Parathyroid adenoma (tissue), 2 donors: ENCODE measurements around the gene ZXDC.

Experiments used
- H2AFZ ChIP-seq: fragments of 300-600 bp; sonication (generic); one replicate; pipeline ENCODE4 v1.7.0; 2017; ENCODE audit warnings: antibody characterized with exemption, mild to moderate bottlenecking
- H3K27ac ChIP-seq: fragments of 300-600 bp; sonication (generic); one replicate; pipeline ENCODE4 v1.7.0; 2017
- H3K27me3 ChIP-seq: fragments of 300-600 bp; sonication (generic); one replicate; pipeline ENCODE4 v1.7.0; 2017; ENCODE audit warnings: low read length; ENCODE audit not compliant: control insufficient read depth, insufficient read depth
- H3K36me3 ChIP-seq: fragments of 300-600 bp; sonication (generic); one replicate; pipeline ENCODE4 v1.7.0; 2017; ENCODE audit warnings: low read length; ENCODE audit not compliant: control insufficient read depth, insufficient read depth
- H3K4me1 ChIP-seq: fragments of 300-600 bp; sonication (generic); one replicate; pipeline ENCODE4 v1.7.0; 2017; ENCODE audit warnings: control low read depth
- H3K4me2 ChIP-seq: fragments of 300-600 bp; sonication (generic); one replicate; pipeline ENCODE4 v1.7.0; 2017; ENCODE audit warnings: low read length
- H3K4me3 ChIP-seq: fragments of 300-600 bp; sonication (generic); one replicate; pipeline ENCODE4 v1.7.0; 2017; ENCODE audit warnings: low read depth, low read length
- H3K79me2 ChIP-seq: fragments of 300-600 bp; sonication (generic); one replicate; pipeline ENCODE4 v1.7.0; 2017; ENCODE audit warnings: control low read depth
- H3K9ac ChIP-seq: fragments of 300-600 bp; sonication (generic); one replicate; pipeline ENCODE4 v1.7.0; 2017; ENCODE audit warnings: mild to moderate bottlenecking
- H3K9me3 ChIP-seq: fragments of 300-600 bp; sonication (generic); one replicate; pipeline ENCODE4 v1.7.0; 2017; ENCODE audit warnings: low read length; ENCODE audit not compliant: control insufficient read depth
- CTCF ChIP-seq: fragments of 300-600 bp; sonication (generic); IDR thresholded peaks from one replicate; pipeline ENCODE4 v1.7.0; 2017; ENCODE audit warnings: antibody characterized with exemption, mild to moderate bottlenecking
- donor health status: primary hyperparathyroidism.

ZXDC gene

DNA sequence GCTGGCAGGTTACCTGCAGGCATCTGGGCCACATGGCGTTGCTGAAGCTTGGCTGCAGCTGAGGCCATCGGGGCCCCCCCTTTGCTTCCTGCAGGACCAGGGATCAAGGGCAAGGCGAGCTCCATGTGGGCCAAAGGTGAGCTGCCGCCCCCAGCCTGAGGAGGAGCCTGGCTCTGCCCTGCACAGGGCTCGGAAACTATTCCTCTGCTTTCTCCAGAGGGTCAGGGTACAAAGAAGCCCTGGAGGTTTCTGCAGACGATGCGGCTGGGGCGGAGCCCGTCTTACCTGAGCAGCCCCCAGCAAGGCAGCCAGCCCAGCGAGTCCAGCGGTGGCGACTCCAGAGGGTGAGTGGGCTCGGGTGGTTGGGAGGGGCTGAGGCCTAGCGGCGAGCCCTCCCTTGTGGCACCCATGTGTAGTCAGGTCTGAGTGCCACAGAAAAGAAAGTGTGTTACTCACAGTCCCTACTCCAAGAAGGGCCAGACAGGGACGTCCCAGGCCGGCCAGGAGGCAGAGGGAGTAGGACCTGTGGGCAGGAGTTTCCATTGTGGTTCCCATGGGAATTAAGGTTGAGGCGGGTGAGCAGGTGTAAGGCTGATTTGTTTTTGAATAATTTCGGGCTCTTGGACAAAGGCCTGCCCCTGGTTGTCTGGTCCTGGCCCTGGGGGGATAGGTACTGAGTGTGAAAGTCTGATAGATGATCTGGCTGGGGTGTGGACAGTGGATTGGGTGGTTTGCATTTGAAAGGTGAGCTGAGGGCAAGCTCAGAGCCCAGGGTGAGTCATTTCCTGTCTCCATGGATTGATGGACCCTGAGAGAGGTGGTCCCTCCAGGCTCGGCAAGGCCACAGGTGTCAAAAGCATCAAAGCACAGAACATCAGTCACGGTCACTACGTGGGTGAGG is 55.6 kb downstream of the ZXDC start:
- H3K4me1 ChIP-seq = no peaks in the 10 kb centered on the region
- no peak overlapping the region for H3K27ac ChIP-seq
- TF ChIP-seq CTCF = no peak
- no peak overlapping the region for H3K4me3 ChIP-seq
- no peak overlapping the region for H3K4me2 ChIP-seq
- H3K79me2 ChIP-seq = no peaks in the 10 kb centered on the region
- H3K27me3 ChIP-seq = no peaks in the 10 kb centered on the region
- H3K9me3 ChIP-seq = no peaks in the 10 kb centered on the region
- H3K36me3 ChIP-seq = no peaks in the 10 kb centered on the region
- H3K9ac ChIP-seq = no peak overlapping the region
- H2AFZ ChIP-seq = no peak overlapping the region

- H3K4me3 ChIP-seq = no peak overlapping the region
- no peak overlapping the region for H3K27ac ChIP-seq
- no peak overlapping the region for H2AFZ ChIP-seq
- H3K4me2 ChIP-seq = no peak overlapping the region
- no peaks in the 10 kb centered on the region for H3K9me3 ChIP-seq
- H3K4me1 ChIP-seq = no peaks in the 10 kb centered on the region
- H3K79me2 ChIP-seq = no peaks in the 10 kb centered on the region
- TF ChIP-seq CTCF = no peak
- no peaks in the 10 kb centered on the region for H3K27me3 ChIP-seq
- H3K9ac ChIP-seq = no peak overlapping the region
- H3K36me3 ChIP-seq = no peaks in the 10 kb centered on the region
Observed at GRCh38 chr3:126419151-126419703, 56.5 kb downstream of the ZXDC start.

DNA sequence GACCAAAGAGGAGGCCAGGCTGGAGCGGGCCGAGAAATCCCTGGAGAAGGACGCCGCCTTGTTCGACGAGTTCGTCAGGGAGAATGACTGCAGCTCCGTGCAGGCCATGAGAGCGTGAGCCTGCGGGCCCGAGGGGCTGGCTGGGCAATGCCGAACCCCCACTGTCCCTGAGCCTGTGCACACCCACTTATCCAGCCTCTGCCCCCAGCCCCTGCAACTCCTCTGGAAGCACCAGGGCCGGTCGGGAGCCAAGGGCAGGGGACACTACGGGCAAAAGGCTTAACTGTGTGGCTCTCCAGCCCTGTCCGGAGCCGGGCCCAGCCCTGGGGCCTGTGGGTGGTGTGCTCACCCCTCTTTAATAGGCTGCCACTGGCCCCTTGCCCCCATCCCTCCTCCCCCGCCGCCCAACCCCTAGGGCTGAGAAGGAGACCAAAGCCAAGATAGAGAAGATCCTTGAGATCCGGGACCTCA is 57.0 kb downstream of the ZXDC start:
- Histone ChIP-seq H3K27ac (no peak overlapping the region), H3K27me3 (no peaks in the 10 kb centered on the region), H2AFZ (no peak overlapping the region), H3K4me2 (no peak overlapping the region), H3K4me1 (no peaks in the 10 kb centered on the region), H3K4me3 (no peak overlapping the region), H3K9ac (no peak overlapping the region), H3K79me2 (no peaks in the 10 kb centered on the region), H3K9me3 (no peaks in the 10 kb centered on the region), H3K36me3 (no peaks in the 10 kb centered on the region)
- TF ChIP-seq CTCF = no peak

DNA sequence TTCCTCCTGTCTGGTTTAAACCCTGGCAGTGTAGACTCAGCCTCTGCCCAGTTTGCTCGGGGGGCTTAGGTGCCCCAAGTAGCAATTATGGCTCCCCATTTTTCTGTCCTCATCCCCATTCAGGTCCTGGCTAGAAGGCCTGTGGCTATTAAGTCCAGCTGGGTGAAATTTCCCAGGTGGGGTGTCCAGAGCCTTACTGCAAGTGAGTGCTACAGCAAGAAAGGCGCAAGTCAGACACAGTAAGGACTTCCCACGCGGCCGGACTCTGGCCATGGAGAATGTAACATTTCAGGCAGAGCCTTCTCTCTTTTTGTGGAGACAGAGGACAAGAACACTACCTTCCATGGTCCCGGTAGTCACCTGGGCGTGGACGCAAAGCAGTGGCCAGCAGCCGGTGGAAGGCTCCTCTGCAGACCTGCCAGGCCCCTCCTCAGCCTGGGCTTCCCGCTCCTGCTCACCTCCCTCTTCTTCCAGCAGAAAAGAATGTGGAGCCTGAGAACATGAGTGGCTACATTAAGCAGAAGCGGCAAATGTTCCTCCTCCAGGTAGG is 57.6 kb downstream of the ZXDC start:
- TF ChIP-seq CTCF = no peak

More for the DNA sequence above, 57.6 kb downstream of the ZXDC start:
- Histone ChIP-seq H3K9me3 (no peaks in the 10 kb centered on the region), H2AFZ (no peak overlapping the region), H3K4me3 (no peak overlapping the region), H3K27ac (no peak overlapping the region), H3K27me3 (no peaks in the 10 kb centered on the region), H3K79me2 (no peaks in the 10 kb centered on the region), H3K9ac (no peak overlapping the region), H3K4me2 (no peak overlapping the region), H3K36me3 (no peaks in the 10 kb centered on the region), H3K4me1 (no peaks in the 10 kb centered on the region)
